ELF-1 (cell line): ENCODE data around the gene THADA.
A peak's percentile ranks its signal among the peaks of the same experiment; 100 is the strongest.
"Not testable (repeated sequence)": the region's sequence is repeated elsewhere in the genome, so short reads cannot be mapped to it uniquely, and the experiment has no call there.

ENCODE experiments used
- DNase-seq: peaks from one replicate; pipeline ENCODE4 v3.0.0-alpha.2; 2016; ENCODE audit warnings: low read depth, low spot score

Gene THADA

GRCh38 chr2:43189861-43190260 lies 406.0 kb downstream of the THADA start:
- not testable (repeated sequence) for DNase-seq

- peak; percentile 60 for DNase-seq
Observed at GRCh38 chr2:43188561-43189386, 407.1 kb downstream of the THADA start.

GRCh38 chr2:43186679-43187374 lies 409.0 kb downstream of the THADA start:
- peak; percentile 94 for DNase-seq

- no peak for DNase-seq
Observed at GRCh38 chr2:43186321-43186678, 409.5 kb downstream of the THADA start.

- DNase-seq, result peak; percentile 54
Observed at GRCh38 chr2:43185146-43185545, 410.7 kb downstream of the THADA start.

- DNase-seq, result peak; percentile 67
Observed at GRCh38 chr2:43184339-43184895, 411.4 kb downstream of the THADA start.

- DNase-seq, result peak; percentile 68
Observed at GRCh38 chr2:43183743-43184142, 412.1 kb downstream of the THADA start.

GRCh38 chr2:43180897-43181296 lies 414.9 kb downstream of the THADA start:
- no peak for DNase-seq
